ENCODE results near the gene MRPL43. TPM values are rescaled to one million over a fixed set of nuclear protein-coding genes. Genes with fewer than 3 reads are reported as not detected.

MRPL43 gene
- total and polyA plus RNA-seq, 10 of the 15 experiments (the other 5 are each of a cell fraction or from before 2014, with no cell fraction given), result 16.6 to 108 (median 65.1) TPM

- WGBS (ENCODE audit: insufficient coverage, insufficient replicate concordance, low lambda C conversion rate, missing lambda C conversion rate), result 27% methylated on average over 11 of the region's 13 CpGs
- FAIRE-seq (no peak), DNase-seq (ENCODE audit: low read depth, low spot score) (no peak), ATAC-seq (peak; percentile 66)
- ChIA-PET POLR2A (interaction anchor here (0.8 to 2.3 kb wide), 2 partner anchors 15 to 27 kb away, joined by 3 to 6 read pairs; no protein-coding TSS in a partner anchor), CTCF (interaction anchor here (4.6 kb wide), 1 partner anchor 27 kb away, joined by 29 read pairs; no protein-coding TSS in a partner anchor), SMC1A (ENCODE audit: uncharacterized antibody, unreplicated experiment) (no interaction called here), RAD21 (ENCODE audit: unreplicated experiment) (no interaction called here)
- Histone ChIP-seq H3K9me3 (replicated peaks; ENCODE audit: control insufficient read depth, insufficient read depth, low read length) (no peaks in the 10 kb centered on the region), H3K4me2 (ENCODE audit: control insufficient read depth, insufficient read depth) (peak overlapping the region; percentile 87), H3K4me1 (ENCODE audit: control insufficient read depth, insufficient read depth, low read length) (peaks cover 3% of the 10 kb centered on the region; the same call in 1 of the 2 replicates), H3K27me3 (replicated peaks in 1 of 2; ENCODE audit: control insufficient read depth in 2 of 2, insufficient read depth in 2 of 2, low read length in 1 of 2) (no peaks in the 10 kb centered on the region), H3K36me3 (ENCODE audit: control insufficient read depth in 2 of 2, insufficient read depth in 2 of 2, low read length in 1 of 2) (peaks cover 0 to 2% of the 10 kb centered on the region in 2 experiments; a peak in 3 of 4 replicates), H3K79me2 (ENCODE audit: control insufficient read depth, insufficient read depth, low read length) (no peaks in the 10 kb centered on the region), H4K20me1 (ENCODE audit: control insufficient read depth, insufficient read depth) (no peaks in the 10 kb centered on the region), H3K27ac (ENCODE audit: control insufficient read depth, insufficient read depth) (no peak overlapping the region), H2AFZ (ENCODE audit: control insufficient read depth, low read depth, low read length) (peak overlapping the region; percentile 63), H3K4me3 (no peak overlapping the region), H3K9ac (ENCODE audit: control insufficient read depth, insufficient read depth, low read length) (no peak overlapping the region)
- in situ Hi-C loops (cut with MboI), result no loop called here
- no TSS peak for BruUV-seq (replicated peaks)
- intact Hi-C loops (cut with micrococcal nuclease; ENCODE audit: unreplicated experiment), result no loop called here
- TF ChIP-seq NBN (IDR thresholded peaks at IDR 0.05) (no peak), KAT2A (conservative IDR thresholded peaks at IDR 0.05; ENCODE audit: control insufficient read depth, low read depth, low read length) (no peak), PML (IDR thresholded peaks at IDR 0.05; ENCODE audit: low read length) (no peak), ZNF384 (IDR thresholded peaks at IDR 0.05; ENCODE audit: borderline replicate concordance, low read depth, low read length) (no peak), TAF1 (IDR thresholded peaks at IDR 0.05; ENCODE audit: borderline replicate concordance, low read depth, low read length) (no peak), TCF3 (IDR thresholded peaks at IDR 0.05; ENCODE audit: borderline replicate concordance, insufficient read depth, low read depth, low read length) (no peak), RELA (IDR thresholded peaks at IDR 0.05; ENCODE audit: borderline replicate concordance, partially characterized antibody) (no peak), MYB (IDR thresholded peaks at IDR 0.05; ENCODE audit: borderline replicate concordance, low read depth, low read length) (no peak)
Measured at GRCh38 chr10:100970076-100970913, 17.0 kb downstream of the MRPL43 start.

Measured in GM12878 (cell line).